Measurements from ENCODE around the gene TECPR1.

Gene TECPR1

DNA sequence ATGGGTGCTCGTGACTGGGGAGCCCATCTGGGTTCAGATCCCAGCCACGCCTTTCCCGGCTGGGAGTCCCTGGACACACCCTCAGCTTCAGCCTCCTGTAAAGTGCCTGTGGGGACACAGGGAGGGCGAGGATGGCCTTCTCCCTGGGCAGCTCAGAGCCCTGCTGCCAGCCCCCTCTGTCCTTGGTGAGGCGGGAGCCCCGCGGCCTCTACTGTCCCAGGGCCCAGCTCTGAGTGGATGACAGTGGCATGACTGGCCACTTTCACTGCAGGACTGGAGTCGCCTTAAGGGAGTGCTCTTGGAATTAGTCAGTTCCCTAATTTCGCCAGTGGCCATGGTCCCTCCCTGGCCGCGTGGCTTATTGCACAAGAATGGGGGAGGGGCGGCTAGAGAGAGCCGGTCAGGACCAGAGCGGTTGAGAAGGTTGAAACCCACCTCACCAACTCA is 34.1 kb upstream of the TECPR1 start:
- TF ChIP-seq CEBPB (IDR thresholded peaks at IDR 0.05): peak; percentile 75
- TF ChIP-seq EGR1 (IDR thresholded peaks at IDR 0.05): no peak

GRCh38 chr7:98285157-98286092 is 33.4 kb upstream of the TECPR1 start:
- no peak for TF ChIP-seq RAD21 (IDR thresholded peaks at IDR 0.05; ENCODE audit: low read depth)
- no peak for TF ChIP-seq ZBTB7A (IDR thresholded peaks at IDR 0.05; ENCODE audit: low read depth)
- TF ChIP-seq REST (IDR thresholded peaks at IDR 0.05; ENCODE audit: low read depth): no peak
- no peak for TF ChIP-seq CEBPB (IDR thresholded peaks at IDR 0.05)
- TF ChIP-seq, protein P1, sequence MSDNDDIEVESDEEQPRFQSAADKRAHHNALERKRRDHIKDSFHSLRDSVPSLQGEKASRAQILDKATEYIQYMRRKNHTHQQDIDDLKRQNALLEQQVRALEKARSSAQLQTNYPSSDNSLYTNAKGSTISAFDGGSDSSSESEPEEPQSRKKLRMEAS (IDR thresholded peaks at IDR 0.05): no peak
- TF ChIP-seq, protein P2, sequence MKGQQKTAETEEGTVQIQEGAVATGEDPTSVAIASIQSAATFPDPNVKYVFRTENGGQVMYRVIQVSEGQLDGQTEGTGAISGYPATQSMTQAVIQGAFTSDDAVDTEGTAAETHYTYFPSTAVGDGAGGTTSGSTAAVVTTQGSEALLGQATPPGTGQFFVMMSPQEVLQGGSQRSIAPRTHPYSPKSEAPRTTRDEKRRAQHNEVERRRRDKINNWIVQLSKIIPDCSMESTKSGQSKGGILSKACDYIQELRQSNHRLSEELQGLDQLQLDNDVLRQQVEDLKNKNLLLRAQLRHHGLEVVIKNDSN (IDR thresholded peaks at IDR 0.05): no peak

- peak; percentile 28; the same call in 1 of the 2 replicates for TF ChIP-seq TEAD4 (IDR thresholded peaks at IDR 0.05)
- TF ChIP-seq REST (IDR thresholded peaks at IDR 0.05; ENCODE audit: low read depth): no peak
Observed at GRCh38 chr7:98284335-98285036, 32.5 kb upstream of the TECPR1 start.

GRCh38 chr7:98283887-98284222 is 31.8 kb upstream of the TECPR1 start:
- TF ChIP-seq TAF1 (IDR thresholded peaks at IDR 0.05; ENCODE audit: low read depth) (no peak), TCF12 (IDR thresholded peaks at IDR 0.05; ENCODE audit: low read depth) (no peak), EGR1 (IDR thresholded peaks at IDR 0.05) (no peak), NFIC (IDR thresholded peaks at IDR 0.05) (no peak), RAD21 (IDR thresholded peaks at IDR 0.05; ENCODE audit: low read depth) (no peak), FOXM1 (IDR thresholded peaks at IDR 0.05; ENCODE audit: borderline replicate concordance, low read depth) (no peak), CEBPB (IDR thresholded peaks at IDR 0.05) (no peak), EP300 (IDR thresholded peaks at IDR 0.05; ENCODE audit: borderline replicate concordance) (no peak), TEAD4 (IDR thresholded peaks at IDR 0.05) (no peak), ZBTB7A (IDR thresholded peaks at IDR 0.05; ENCODE audit: low read depth) (no peak), YY1 (IDR thresholded peaks at IDR 0.05; ENCODE audit: low read depth) (no peak), CREB1 (IDR thresholded peaks at IDR 0.05; ENCODE audit: low read depth) (no peak), REST (IDR thresholded peaks at IDR 0.05; ENCODE audit: low read depth) (no peak)

GRCh38 chr7:98283127-98283886 is 31.3 kb upstream of the TECPR1 start:
- TF ChIP-seq, protein P1 (IDR thresholded peaks at IDR 0.05): no peak
- TF ChIP-seq NFIC (IDR thresholded peaks at IDR 0.05) (no peak), CEBPB (IDR thresholded peaks at IDR 0.05) (no peak), YY1 (IDR thresholded peaks at IDR 0.05; ENCODE audit: low read depth) (no peak), RAD21 (IDR thresholded peaks at IDR 0.05; ENCODE audit: low read depth) (no peak), CREB1 (IDR thresholded peaks at IDR 0.05; ENCODE audit: low read depth) (no peak), ZBTB7A (IDR thresholded peaks at IDR 0.05; ENCODE audit: low read depth) (no peak), TEAD4 (IDR thresholded peaks at IDR 0.05) (no peak), REST (IDR thresholded peaks at IDR 0.05; ENCODE audit: low read depth) (no peak), EGR1 (IDR thresholded peaks at IDR 0.05) (no peak)
- TF ChIP-seq, protein P2 (IDR thresholded peaks at IDR 0.05): no peak

Data from Ishikawa (cell line).